ENCODE data around the gene PER1. TPM values are rescaled to one million over a fixed set of nuclear protein-coding genes. Genes with fewer than 3 reads are reported as not detected.

Gene PER1
- total and polyA plus RNA-seq, 3 experiments from 2014 or later = 12.1 to 35.8 (median 26.5) TPM

- Mint-ChIP-seq H3K27me3 (peaks cover 0 to 12% of the 10 kb centered on the region in 2 donors), H3K27ac (peak overlapping the region in 5 of 8 donors; percentile 51 to 94 (median 70)), H3K9me3 (peaks cover 0 to 2% (median 0%) of the 10 kb centered on the region in 5 donors), H3K4me3 (peak overlapping the region in 4 of 7 donors; percentile 19 to 78 (median 54)), H3K4me1 (peaks cover 14 to 29% (median 14%) of the 10 kb centered on the region in 3 donors), H3K36me3 (peaks cover 3 to 95% (median 20%) of the 10 kb centered on the region in 3 donors)
- ChIA-PET POLR2A (interaction anchor here (1.7 kb wide), 1 partner anchor 10 kb away, joined by 7 read pairs; no protein-coding TSS in a partner anchor), CTCF (interaction anchor here (0.9 to 3.4 kb wide), 6 partner anchors 10 to 53 kb away, joined by 3 to 12 read pairs (median 4); partner anchors contain the start of gene HES7)
- H3K27ac ChIP-seq (ENCODE audit: low read depth, low read length) = no peak overlapping the region
- peaks cover 15% of the 10 kb centered on the region for H3K4me1 ChIP-seq (ENCODE audit: insufficient read depth, low read length)
- DNase-seq = peak in 2 of 5 donors; percentile 7 to 8
- no peaks in the 10 kb centered on the region for H3K27me3 ChIP-seq (ENCODE audit: insufficient read depth, low read length, poor library complexity, severe bottlenecking)
- H3K36me3 ChIP-seq (ENCODE audit: insufficient read depth, low read length) = peaks cover 73% of the 10 kb centered on the region
- no peaks in the 10 kb centered on the region for H3K9me3 ChIP-seq (ENCODE audit: low read length)
- H3K4me3 ChIP-seq (ENCODE audit: low read length) = no peak overlapping the region
Observed at GRCh38 chr17:8146381-8147140, 5.6 kb downstream of the PER1 start.

GRCh38 chr17:8145811-8146210 lies 6.4 kb downstream of the PER1 start:
- Mint-ChIP-seq H3K27me3 (peaks cover 0 to 8% of the 10 kb centered on the region in 2 donors), H3K36me3 (peaks cover 3 to 95% (median 20%) of the 10 kb centered on the region in 3 donors), H3K9me3 (no peaks in the 10 kb centered on the region), H3K27ac (peak overlapping the region in 2 of 8 donors; percentile 22 to 78), H3K4me3 (no peak overlapping the region), H3K4me1 (peaks cover 8 to 22% (median 9%) of the 10 kb centered on the region in 3 donors)
- POLR2A ChIA-PET = no interaction called here
- Histone ChIP-seq H3K4me3 (ENCODE audit: low read length) (no peak overlapping the region), H3K27me3 (ENCODE audit: insufficient read depth, low read length, poor library complexity, severe bottlenecking) (no peaks in the 10 kb centered on the region), H3K9me3 (ENCODE audit: low read length) (no peaks in the 10 kb centered on the region), H3K4me1 (ENCODE audit: insufficient read depth, low read length) (peaks cover 12% of the 10 kb centered on the region), H3K36me3 (ENCODE audit: insufficient read depth, low read length) (peaks cover 79% of the 10 kb centered on the region), H3K27ac (ENCODE audit: low read depth, low read length) (no peak overlapping the region)
- CTCF ChIA-PET = interaction anchor here (0.8 to 3.4 kb wide), 6 partner anchors 13 to 75 kb away, joined by 3 to 12 read pairs (median 4); partner anchors contain the start of gene HES7
- DNase-seq = no peak

DNA sequence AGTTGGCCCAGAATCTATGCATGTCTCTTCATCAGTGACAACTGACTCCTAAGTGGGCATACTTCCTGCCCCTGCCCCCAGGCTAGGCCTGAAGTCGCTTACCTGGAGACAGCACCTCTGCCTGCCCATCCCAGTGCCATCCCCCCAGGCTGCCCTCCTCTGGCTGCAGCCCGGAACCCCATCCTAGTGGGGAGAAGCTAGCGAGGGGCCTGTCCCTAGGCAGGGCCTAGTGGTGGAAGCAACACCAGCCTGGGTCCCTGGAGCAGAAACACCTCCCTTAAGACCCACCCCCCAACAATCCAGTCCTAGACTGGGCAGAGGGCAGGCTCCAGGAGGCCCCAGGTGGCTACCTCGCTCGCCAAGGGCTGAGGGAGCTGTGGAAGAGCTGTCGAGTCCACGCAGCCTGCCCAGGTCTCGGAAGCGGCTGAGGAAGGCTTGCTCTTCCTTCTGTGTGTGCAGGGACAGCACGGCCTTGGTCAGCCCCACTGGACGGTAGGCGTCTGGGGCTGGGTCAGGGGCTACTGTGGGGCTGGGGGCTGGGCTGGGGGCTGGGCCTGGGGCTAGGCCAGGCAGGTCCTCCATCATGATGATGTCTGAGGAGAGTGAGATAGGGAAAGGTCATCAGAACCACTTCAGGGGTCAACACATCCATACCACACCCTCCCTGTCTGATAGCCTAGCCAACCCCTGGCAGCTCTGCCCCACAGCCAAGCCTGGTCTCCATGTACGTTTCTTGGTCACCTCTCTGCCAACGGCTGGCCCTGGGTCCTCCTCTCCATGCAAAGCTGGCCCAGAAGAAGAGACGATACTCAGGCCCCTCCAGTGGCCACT lies 7.6 kb downstream of the PER1 start:
- CTCF ChIA-PET = interaction anchor here (1.8 kb wide), 1 partner anchor 20 kb away, joined by 6 read pairs; the partner anchor contains the start of gene HES7
- peaks cover 0 to 10% (median 3%) of the 10 kb centered on the region in 3 donors for H3K4me1 Mint-ChIP-seq

GRCh38 chr17:8143581-8144400 lies 8.4 kb downstream of the PER1 start:
- Mint-ChIP-seq H3K9me3 (peaks cover 0 to 2% (median 0%) of the 10 kb centered on the region in 5 donors), H3K36me3 (peaks cover 3 to 85% (median 16%) of the 10 kb centered on the region in 3 donors), H3K27me3 (peaks cover 0 to 8% of the 10 kb centered on the region in 2 donors), H3K4me1 (peaks cover 0 to 7% (median 0%) of the 10 kb centered on the region in 3 donors), H3K4me3 (peak overlapping the region in 5 of 7 donors; percentile 5 to 75 (median 45)), H3K27ac (peak overlapping the region in 3 of 8 donors; percentile 21 to 75 (median 26))
- peaks cover 65% of the 10 kb centered on the region for H3K36me3 ChIP-seq (ENCODE audit: insufficient read depth, low read length)
- H3K27me3 ChIP-seq (ENCODE audit: insufficient read depth, low read length, poor library complexity, severe bottlenecking) = no peaks in the 10 kb centered on the region
- H3K4me3 ChIP-seq (ENCODE audit: low read length) = no peak overlapping the region
- POLR2A ChIA-PET = no interaction called here
- CTCF ChIA-PET = interaction anchor here (1.3 kb wide), 1 partner anchor 25 kb away, joined by 3 read pairs; no protein-coding TSS in a partner anchor
- H3K4me1 ChIP-seq (ENCODE audit: insufficient read depth, low read length) = peaks cover 12% of the 10 kb centered on the region
- DNase-seq = peak in 3 of 5 donors; percentile 21 to 53 (median 30)
- no peak overlapping the region for H3K27ac ChIP-seq (ENCODE audit: low read depth, low read length)
- H3K9me3 ChIP-seq (ENCODE audit: low read length) = no peaks in the 10 kb centered on the region

More for the DNA sequence above, 7.6 kb downstream of the PER1 start:
- H3K27me3 ChIP-seq (ENCODE audit: insufficient read depth, low read length, poor library complexity, severe bottlenecking) = no peaks in the 10 kb centered on the region
- peak in 3 of 5 donors; percentile 17 to 48 (median 17) for DNase-seq
- Mint-ChIP-seq H3K36me3 (peaks cover 3 to 93% (median 19%) of the 10 kb centered on the region in 3 donors), H3K27ac (peak overlapping the region in 2 of 8 donors; percentile 21 to 70), H3K9me3 (no peaks in the 10 kb centered on the region), H3K27me3 (peaks cover 0 to 8% of the 10 kb centered on the region in 2 donors), H3K4me3 (peak overlapping the region in 2 of 7 donors; percentile 40 to 60)
- peaks cover 6% of the 10 kb centered on the region for H3K4me1 ChIP-seq (ENCODE audit: insufficient read depth, low read length)
- no peak overlapping the region for H3K27ac ChIP-seq (ENCODE audit: low read depth, low read length)
- no peaks in the 10 kb centered on the region for H3K9me3 ChIP-seq (ENCODE audit: low read length)
- H3K4me3 ChIP-seq (ENCODE audit: low read length) = no peak overlapping the region
- POLR2A ChIA-PET = interaction anchor here (0.7 kb wide), 1 partner anchor 129 kb away, joined by 3 read pairs; no protein-coding TSS in a partner anchor
- H3K36me3 ChIP-seq (ENCODE audit: insufficient read depth, low read length) = peaks cover 74% of the 10 kb centered on the region

DNA sequence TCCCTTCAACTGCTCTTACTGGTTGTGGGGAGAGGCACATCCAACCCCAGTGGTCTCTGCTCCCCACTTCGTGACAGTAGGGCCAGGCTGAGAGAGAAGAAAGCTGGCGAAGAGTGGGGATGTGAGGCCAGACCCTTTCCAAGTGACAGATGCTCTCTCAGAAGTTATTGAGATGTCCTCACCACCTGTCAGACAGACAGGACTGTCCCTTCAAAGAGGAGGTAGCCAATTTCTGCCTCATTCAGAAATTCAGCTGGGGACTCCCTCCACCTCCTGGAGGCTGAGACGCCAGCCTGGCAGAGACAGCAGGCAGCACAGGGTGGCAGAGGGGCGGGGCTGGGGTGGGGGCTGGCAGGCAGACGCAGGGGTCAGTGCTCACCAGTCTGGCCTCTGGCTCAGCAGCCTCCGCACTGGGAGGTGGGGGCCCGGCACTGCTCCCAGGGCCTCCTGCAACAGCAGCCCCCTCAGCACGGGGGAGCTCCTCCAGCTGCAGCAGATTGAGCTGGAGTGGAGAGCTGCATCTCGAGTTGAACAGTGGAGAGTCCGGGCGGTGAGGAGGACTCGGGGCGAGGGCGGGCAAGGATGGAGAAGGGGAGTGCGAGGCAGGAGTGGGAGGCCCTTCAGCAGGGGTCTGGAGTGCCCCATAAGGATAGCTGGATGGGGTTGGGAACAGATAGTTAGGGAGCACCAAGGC lies 9.2 kb downstream of the PER1 start:
- CTCF ChIA-PET = interaction anchor here (1.3 kb wide), 1 partner anchor 24 kb away, joined by 3 read pairs; no protein-coding TSS in a partner anchor
- peaks cover 58% of the 10 kb centered on the region for H3K36me3 ChIP-seq (ENCODE audit: insufficient read depth, low read length)
- POLR2A ChIA-PET = interaction anchor here (0.6 kb wide), 1 partner anchor 205 kb away, joined by 7 read pairs; no protein-coding TSS in a partner anchor
- Mint-ChIP-seq H3K4me3 (peak overlapping the region in 1 of 7 donors; percentile 41), H3K9me3 (peaks cover 0 to 2% (median 0%) of the 10 kb centered on the region in 5 donors), H3K36me3 (peaks cover 0 to 78% (median 16%) of the 10 kb centered on the region in 3 donors), H3K27ac (peak overlapping the region in 3 of 8 donors; percentile 21 to 74 (median 56)), H3K27me3 (peaks cover 0 to 8% of the 10 kb centered on the region in 2 donors), H3K4me1 (peaks cover 0 to 4% (median 0%) of the 10 kb centered on the region in 3 donors)
- peaks cover 16% of the 10 kb centered on the region for H3K4me1 ChIP-seq (ENCODE audit: insufficient read depth, low read length)
- no peaks in the 10 kb centered on the region for H3K9me3 ChIP-seq (ENCODE audit: low read length)
- DNase-seq = peak in 3 of 5 donors; percentile 4 to 46 (median 28)
- H3K27ac ChIP-seq (ENCODE audit: low read depth, low read length) = no peak overlapping the region
- H3K27me3 ChIP-seq (ENCODE audit: insufficient read depth, low read length, poor library complexity, severe bottlenecking) = no peaks in the 10 kb centered on the region
- no peak overlapping the region for H3K4me3 ChIP-seq (ENCODE audit: low read length)

DNA sequence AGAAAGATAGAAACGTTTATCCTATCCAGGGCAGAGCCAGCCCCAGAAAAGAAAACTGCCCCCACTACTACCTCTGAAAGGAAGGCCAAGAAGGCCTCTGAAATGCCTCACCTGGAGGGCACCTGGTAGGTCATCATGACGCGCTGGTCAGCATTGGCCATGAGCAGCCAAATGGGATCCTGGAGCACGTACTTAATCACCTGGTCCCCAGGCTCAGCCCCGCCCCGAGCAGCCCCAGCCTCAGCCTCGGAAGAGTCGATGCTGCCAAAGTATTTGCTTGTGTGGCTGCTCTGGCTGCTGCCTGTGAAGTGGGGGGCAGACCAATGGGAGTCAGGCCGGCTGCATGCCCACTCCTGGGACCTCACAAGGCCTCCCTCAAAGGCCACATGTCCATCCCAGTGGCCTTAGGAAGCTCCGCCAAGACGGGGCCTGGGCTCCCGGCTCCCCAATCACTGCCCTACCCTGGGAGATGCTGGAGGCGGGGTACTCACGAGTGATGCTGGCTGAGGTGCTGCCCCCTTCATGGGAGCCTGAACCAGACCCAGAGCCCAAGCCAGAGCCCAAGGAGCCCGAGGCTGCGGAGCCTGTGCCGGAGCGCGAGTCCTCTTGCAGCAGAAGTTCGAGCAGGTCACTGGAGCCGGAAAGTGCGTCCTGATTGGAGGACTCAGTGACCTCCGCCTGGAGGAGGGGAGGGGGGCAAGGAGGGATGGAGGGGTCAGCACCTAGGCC lies 9.9 kb downstream of the PER1 start:
- ChIA-PET POLR2A (interaction anchor here (0.6 kb wide), 1 partner anchor 206 kb away, joined by 7 read pairs; no protein-coding TSS in a partner anchor), CTCF (interaction anchor here (5.2 to 8.2 kb wide), 2 partner anchors 11 to 23 kb away, joined by 52 to 108 read pairs; partner anchors contain the start of genes ALOXE3 and PER1)
- Histone ChIP-seq H3K27me3 (ENCODE audit: insufficient read depth, low read length, poor library complexity, severe bottlenecking) (no peaks in the 10 kb centered on the region), H3K4me1 (ENCODE audit: insufficient read depth, low read length) (peaks cover 22% of the 10 kb centered on the region), H3K9me3 (ENCODE audit: low read length) (no peaks in the 10 kb centered on the region), H3K36me3 (ENCODE audit: insufficient read depth, low read length) (peaks cover 51% of the 10 kb centered on the region), H3K27ac (ENCODE audit: low read depth, low read length) (no peak overlapping the region), H3K4me3 (ENCODE audit: low read length) (no peak overlapping the region)
- Mint-ChIP-seq H3K27me3 (peaks cover 0 to 8% of the 10 kb centered on the region in 2 donors), H3K4me3 (peak overlapping the region in 1 of 7 donors; percentile 58), H3K36me3 (peaks cover 0 to 71% (median 12%) of the 10 kb centered on the region in 3 donors), H3K9me3 (peaks cover 0 to 2% (median 0%) of the 10 kb centered on the region in 5 donors), H3K27ac (peak overlapping the region in 3 of 8 donors; percentile 43 to 77 (median 56)), H3K4me1 (peaks cover 0 to 4% (median 0%) of the 10 kb centered on the region in 3 donors)
- DNase-seq = peak in 2 of 5 donors; percentile 5 to 50

Data from CD8-positive, alpha-beta memory T cell (primary cell).